Body of pancreas (tissue), 4 donors: ENCODE results near the gene ANKH. TPM values are rescaled to one million over a fixed set of nuclear protein-coding genes. Genes with fewer than 3 reads are reported as not detected.
A peak's percentile ranks its signal among the peaks of the same experiment; 100 is the strongest.

ENCODE experiments used
- ATAC-seq: fragments of 150-250 bp; one replicate; pipeline ENCODE4 v1.9.1; 2016
- DNase-seq, 4 donors: peaks; one replicate each; pipeline ENCODE4 v3.0.0-alpha.2; 2019
- H3K27ac ChIP-seq, 4 donors: fragments of 200-600 bp; sonication (generic); 1 replicate in 3 of 4; 2 replicates in 1 of 4; pipeline versions ENCODE4 v1.5.1 to v1.6.1; 2016 to 2019; ENCODE audit warnings: mild to moderate bottlenecking in 1 of 4, mixed read lengths in 1 of 4, moderate library complexity in 1 of 4
- H3K27me3 ChIP-seq, 2 donors: fragments of 200-600 bp; sonication (generic); one replicate each; pipeline ENCODE4 v1.6.0; 2016; ENCODE audit warnings: mild to moderate bottlenecking in 1 of 2
- H3K36me3 ChIP-seq, 2 donors: fragments of 200-600 bp; sonication (generic); replicated peaks in 1 of 2; 2 replicates each; pipeline ENCODE4 v1.5.1; 2016; ENCODE audit warnings: low read depth in 2 of 2; ENCODE audit not compliant: insufficient read depth in 1 of 2
- H3K4me1 ChIP-seq: fragments of 200-600 bp; sonication (generic); one replicate; pipeline ENCODE4 v1.6.0; 2016
- H3K4me3 ChIP-seq, 2 donors: fragments of 200-600 bp; sonication (generic); 1 replicate in 1 of 2; 2 replicates in 1 of 2; pipeline ENCODE4 v1.5.1; 2016 to 2019
- H3K9me3 ChIP-seq, 3 donors: fragments of 200-600 bp; sonication (generic); 1 replicate in 2 of 3; 2 replicates in 1 of 3; pipeline ENCODE4 v1.5.1; 2016
- POLR2A ChIP-seq, 3 donors: fragments of 450-650 bp; IDR thresholded peaks; one replicate each; pipeline ENCODE4 v1.6.1; 2016; ENCODE audit warnings: antibody characterized with exemption in 3 of 3, mild to moderate bottlenecking in 2 of 3
- WGBS, 2 donors: methylation state at CpG; one replicate each; pipeline ENCODE4 v1.1.5; 2017; 5-methylcytosine and 5-hydroxymethylcytosine counted together
- intact Hi-C: fragments of 100-400 bp; cut with DNase I; formaldehyde crosslinking; loops from one replicate; pipeline ENCODE4 v1.15.1; 2023
- total RNA-seq, 2 donors: library from RNA; depleted of rRNA; stranded (reverse); fragments of >200 nt; gene quantifications; one replicate each; pipeline ENCODE4 v1.1.0, GENCODE V29; 2016
- TF ChIP-seq, protein P1 (sequence below), 7 experiments: fragments of 450-650 bp in 4 of 7; fragments of 200-600 bp in 3 of 7; sonication (generic) in 3 of 7; IDR thresholded peaks; one replicate each; pipeline ENCODE4 v1.5.1; 2016 to 2019; ENCODE audit warnings: antibody characterized with exemption in 7 of 7

ANKH gene
- total RNA-seq, 2 donors from 2014 or later, result 19.1 to 20.5 TPM

DNA sequence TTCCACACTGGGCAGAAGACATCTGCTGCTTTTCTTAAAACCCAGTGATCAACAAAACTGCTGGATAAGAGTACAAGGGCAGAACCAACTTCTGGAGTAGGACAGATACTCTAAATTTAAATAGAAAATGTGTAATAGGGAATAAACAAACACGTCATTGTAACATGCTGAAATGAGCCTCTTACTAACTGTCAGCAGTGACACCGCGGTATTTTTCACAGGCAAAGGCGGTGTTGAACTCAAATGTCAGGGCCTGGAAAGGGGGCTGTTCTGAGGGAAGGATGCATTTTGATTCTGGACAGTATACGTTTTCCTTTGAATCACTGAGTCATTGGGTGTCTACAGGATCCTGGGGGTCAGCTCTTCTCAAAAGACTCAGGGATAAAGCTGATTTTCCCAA, 133.5 kb downstream of the ANKH start:
- 84 to 94% methylated on average over 5 of the region's 5 CpGs for WGBS, 2 donors
- Histone ChIP-seq H3K27me3 (no peaks in the 10 kb centered on the region), H3K27ac (no peak overlapping the region), H3K4me3 (no peak overlapping the region), H3K9me3 (no peaks in the 10 kb centered on the region), H3K36me3 (no peaks in the 10 kb centered on the region), H3K4me1 (no peaks in the 10 kb centered on the region)
- intact Hi-C loops, result no loop called here
- TF ChIP-seq POLR2A (IDR thresholded peaks at IDR 0.05), result no peak
- TF ChIP-seq, protein P1, sequence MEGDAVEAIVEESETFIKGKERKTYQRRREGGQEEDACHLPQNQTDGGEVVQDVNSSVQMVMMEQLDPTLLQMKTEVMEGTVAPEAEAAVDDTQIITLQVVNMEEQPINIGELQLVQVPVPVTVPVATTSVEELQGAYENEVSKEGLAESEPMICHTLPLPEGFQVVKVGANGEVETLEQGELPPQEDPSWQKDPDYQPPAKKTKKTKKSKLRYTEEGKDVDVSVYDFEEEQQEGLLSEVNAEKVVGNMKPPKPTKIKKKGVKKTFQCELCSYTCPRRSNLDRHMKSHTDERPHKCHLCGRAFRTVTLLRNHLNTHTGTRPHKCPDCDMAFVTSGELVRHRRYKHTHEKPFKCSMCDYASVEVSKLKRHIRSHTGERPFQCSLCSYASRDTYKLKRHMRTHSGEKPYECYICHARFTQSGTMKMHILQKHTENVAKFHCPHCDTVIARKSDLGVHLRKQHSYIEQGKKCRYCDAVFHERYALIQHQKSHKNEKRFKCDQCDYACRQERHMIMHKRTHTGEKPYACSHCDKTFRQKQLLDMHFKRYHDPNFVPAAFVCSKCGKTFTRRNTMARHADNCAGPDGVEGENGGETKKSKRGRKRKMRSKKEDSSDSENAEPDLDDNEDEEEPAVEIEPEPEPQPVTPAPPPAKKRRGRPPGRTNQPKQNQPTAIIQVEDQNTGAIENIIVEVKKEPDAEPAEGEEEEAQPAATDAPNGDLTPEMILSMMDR (IDR thresholded peaks at IDR 0.05), result no peak
- ATAC-seq (no peak), DNase-seq (no peak)

DNA sequence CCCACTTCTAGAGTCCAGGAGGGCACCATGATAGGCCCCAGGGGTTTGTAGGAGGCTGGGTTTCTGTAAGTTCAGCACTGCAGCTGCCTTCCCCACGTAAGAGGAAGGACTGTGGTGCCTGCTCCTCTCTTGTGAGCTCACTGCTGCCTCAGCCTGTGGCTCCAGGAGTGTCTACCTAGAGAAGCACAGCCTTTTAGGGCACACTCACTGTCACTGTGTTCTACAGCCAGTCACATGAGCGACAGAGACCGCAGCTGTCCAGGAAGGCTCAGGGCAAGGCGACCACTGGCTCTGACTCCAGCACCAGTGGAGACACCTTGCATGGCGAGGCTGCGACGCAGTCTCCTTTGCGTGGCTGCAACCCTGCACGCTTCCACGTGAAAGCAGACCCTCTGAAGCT, 134.3 kb downstream of the ANKH start:
- DNase-seq, result no peak
- Histone ChIP-seq H3K9me3 (no peaks in the 10 kb centered on the region), H3K27me3 (no peaks in the 10 kb centered on the region), H3K4me3 (no peak overlapping the region), H3K27ac (no peak overlapping the region), H3K36me3 (no peaks in the 10 kb centered on the region), H3K4me1 (no peaks in the 10 kb centered on the region)
- no peak for ATAC-seq
- no peak for TF ChIP-seq POLR2A (IDR thresholded peaks at IDR 0.05)
- TF ChIP-seq, protein P1 (IDR thresholded peaks at IDR 0.05), result no peak
- WGBS, 2 donors, result 93 to 98% methylated on average over 8 to 10 of the region's 10 CpGs
- intact Hi-C loops, result no loop called here

DNA sequence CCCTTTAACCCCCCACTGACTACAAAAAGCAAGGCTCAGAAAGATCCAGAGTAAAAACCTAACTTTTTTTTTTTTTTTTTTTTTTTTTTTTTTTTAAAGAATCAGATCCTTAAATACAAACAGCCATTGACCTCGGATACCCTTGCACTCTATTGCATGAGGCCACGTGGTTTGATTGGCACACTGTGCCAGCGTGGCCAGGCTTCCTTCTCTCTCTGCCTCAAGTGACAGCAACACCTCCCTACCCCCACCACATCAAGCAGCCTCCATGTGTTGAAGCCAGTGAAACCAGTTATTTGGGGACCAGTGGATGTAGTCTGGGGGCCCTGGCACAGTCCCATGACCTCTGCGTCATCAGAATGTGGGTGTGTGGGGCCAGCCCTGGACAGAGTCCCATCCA, 135.6 kb downstream of the ANKH start:
- intact Hi-C loops, result no loop called here
- no peak overlapping the region for H3K4me3 ChIP-seq
- ATAC-seq, result peak; percentile 52
- TF ChIP-seq POLR2A (IDR thresholded peaks at IDR 0.05), result no peak
- TF ChIP-seq, protein P1 (IDR thresholded peaks at IDR 0.05), result no peak
- DNase-seq, result peak in 2 of 4 donors; percentile 45 to 48
- 36 to 62% methylated on average over 4 of the region's 4 CpGs for WGBS, 2 donors
- H3K4me1 ChIP-seq, result no peaks in the 10 kb centered on the region
- H3K9me3 ChIP-seq, result no peaks in the 10 kb centered on the region
- no peaks in the 10 kb centered on the region for H3K36me3 ChIP-seq
- H3K27ac ChIP-seq, result no peak overlapping the region
- H3K27me3 ChIP-seq, result no peaks in the 10 kb centered on the region

DNA sequence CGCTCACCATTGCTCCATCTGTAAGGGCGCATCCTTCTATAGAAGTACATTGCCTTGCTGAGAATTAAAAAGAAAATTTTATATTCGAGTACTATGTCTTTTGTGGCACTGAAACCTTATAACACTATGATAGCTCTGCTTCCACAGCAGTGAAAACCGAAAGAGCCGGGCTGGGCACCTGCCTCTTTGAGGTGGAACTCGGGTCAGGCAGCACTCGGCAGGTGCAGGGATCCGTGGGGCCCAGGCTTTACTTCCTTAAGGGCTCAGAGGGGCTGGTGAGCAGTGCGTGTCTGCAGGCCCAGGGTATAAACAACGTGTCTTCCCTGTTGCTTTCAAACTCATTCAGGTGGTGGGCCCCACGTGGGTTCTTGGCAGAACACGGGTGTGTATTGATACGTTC, 137.2 kb downstream of the ANKH start:
- TF ChIP-seq POLR2A (IDR thresholded peaks at IDR 0.05), result no peak
- TF ChIP-seq, protein P1 (IDR thresholded peaks at IDR 0.05), result no peak
- H3K4me1 ChIP-seq, result no peaks in the 10 kb centered on the region
- no peak overlapping the region for H3K27ac ChIP-seq
- H3K4me3 ChIP-seq, result no peak overlapping the region
- H3K36me3 ChIP-seq, result no peaks in the 10 kb centered on the region
- H3K27me3 ChIP-seq, result no peaks in the 10 kb centered on the region
- no peak for DNase-seq
- no peak for ATAC-seq
- H3K9me3 ChIP-seq, result no peaks in the 10 kb centered on the region
- intact Hi-C loops, result loop anchor here (5.0 kb wide), 1 partner anchor 268 kb away; no protein-coding TSS in a partner anchor
- WGBS, 2 donors, result 87 to 93% methylated on average over 13 of the region's 13 CpGs

DNA sequence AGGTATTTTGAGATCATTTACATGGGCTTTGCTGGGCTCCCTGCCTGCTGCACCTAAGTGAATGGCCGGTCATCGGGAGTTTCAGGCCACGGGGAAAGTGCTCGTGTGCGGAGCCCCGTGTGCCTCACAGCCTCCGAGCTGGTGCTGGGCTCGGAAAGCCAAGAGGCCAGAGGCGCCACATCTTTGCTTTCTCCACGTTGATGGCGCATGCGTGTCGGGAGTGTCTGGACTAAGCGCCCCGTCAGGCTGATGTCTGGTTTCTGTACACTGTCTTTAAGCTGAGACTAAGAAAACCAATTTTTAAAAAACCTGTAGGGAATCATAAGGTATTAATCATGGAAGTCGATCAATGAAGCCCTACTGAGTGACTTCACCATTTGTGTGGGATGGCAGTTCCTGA, 137.9 kb downstream of the ANKH start:
- ATAC-seq, result no peak
- no peaks in the 10 kb centered on the region for H3K36me3 ChIP-seq
- TF ChIP-seq, protein P1 (IDR thresholded peaks at IDR 0.05), result no peak
- TF ChIP-seq POLR2A (IDR thresholded peaks at IDR 0.05), result no peak
- DNase-seq, result no peak
- no peak overlapping the region for H3K4me3 ChIP-seq
- H3K9me3 ChIP-seq, result no peaks in the 10 kb centered on the region
- intact Hi-C loops, result loop anchor here (5.0 kb wide), 1 partner anchor 269 kb away; no protein-coding TSS in a partner anchor
- WGBS, 2 donors, result 91 to 94% methylated on average over 16 of the region's 16 CpGs
- no peaks in the 10 kb centered on the region for H3K27me3 ChIP-seq
- no peak overlapping the region for H3K27ac ChIP-seq
- no peaks in the 10 kb centered on the region for H3K4me1 ChIP-seq
